Activated T-cell treated with anti-CD3 and anti-CD28 coated beads for 48 hours (primary cell): ENCODE results near the gene SMURF1.
"Not testable (repeated sequence)": the region's sequence is repeated elsewhere in the genome, so short reads cannot be mapped to it uniquely, and the experiment has no call there.

Source experiments
- DNase-seq: peaks from one replicate; pipeline ENCODE4 v3.0.0-alpha.2; 2020; ENCODE audit warnings: low read depth

Gene SMURF1

DNA sequence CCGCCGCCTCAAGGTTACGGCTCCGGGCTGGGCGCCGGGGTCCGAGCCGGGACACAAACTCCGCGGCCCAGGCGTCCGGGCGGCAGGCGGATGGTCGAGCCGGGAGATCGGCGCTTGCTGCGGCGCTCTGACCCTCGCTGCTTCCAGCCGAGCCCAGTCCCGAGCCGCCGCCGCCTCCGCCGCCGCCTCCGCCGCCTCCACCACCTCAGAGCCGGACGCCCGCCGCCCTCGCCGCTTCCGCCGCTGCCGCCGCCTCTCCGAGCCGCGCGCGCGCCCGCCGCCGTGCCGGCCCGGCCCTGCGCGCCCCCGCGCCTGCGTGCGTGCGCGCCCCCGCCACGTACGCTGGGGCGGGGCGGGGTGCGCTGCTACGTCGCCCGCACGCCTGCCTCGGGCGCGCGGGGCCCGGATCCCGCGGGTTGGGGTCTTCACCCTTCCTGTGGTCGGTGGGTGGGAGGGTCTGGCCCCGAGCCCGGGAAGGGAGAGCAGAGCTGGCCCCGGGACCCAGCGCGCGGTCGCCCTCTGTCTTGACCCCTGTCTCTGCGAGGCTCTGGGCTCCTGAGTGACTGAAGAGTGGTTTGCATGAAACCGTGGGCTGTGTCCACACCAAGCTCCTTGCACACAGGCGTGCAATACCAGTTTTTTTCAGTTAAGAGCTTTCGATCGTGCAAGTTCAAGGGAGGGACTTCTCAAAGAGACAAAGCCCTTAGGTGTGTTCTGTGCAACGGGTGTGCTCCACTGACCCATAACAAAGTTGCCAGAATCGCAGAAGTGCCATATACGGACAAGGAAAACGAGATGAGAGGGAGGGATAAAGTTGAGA is at the start of gene SMURF1:
Gene SMURF1, minus strand, starts transcription at position 256 of the 820 bp plus-strand sequence. CDS start 328 bp downstream, outside the sequence.
- DNase-seq = peak; percentile 75

DNA sequence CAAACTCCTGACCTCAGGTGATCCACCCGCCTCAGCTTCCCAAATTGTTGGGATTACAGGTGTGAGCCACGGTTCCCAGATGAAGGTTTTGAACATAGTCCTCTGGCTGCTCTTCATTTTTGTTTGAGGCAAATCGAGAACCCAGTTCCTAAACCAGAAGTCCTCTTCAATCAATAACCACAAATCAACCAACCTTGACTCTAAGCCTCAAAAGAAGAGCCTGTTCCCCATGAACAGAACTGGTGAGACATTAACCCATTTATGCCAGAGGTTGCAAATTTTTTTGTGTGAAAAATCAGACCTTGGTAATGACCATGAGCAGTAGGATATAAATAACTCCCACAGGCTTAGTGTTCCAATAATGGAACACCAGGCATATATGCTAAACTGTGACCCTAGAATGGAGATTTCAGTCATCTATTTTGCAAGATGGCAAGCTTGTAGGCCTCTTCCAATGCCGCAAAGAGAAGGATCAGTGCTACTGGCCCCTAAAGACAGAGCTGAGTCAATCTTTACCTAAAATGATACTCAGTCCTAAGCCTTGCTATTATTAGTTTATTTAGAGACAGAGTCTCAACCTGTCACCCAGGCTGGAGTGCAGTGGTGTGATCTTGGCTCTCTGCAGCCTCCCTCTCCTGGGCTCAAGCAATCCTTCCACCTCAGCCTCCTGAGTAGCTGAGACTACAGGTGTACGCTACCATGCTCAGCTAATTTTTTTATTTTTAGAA is 48.1 kb upstream of the SMURF1 start:
- DNase-seq = no peak

DNA sequence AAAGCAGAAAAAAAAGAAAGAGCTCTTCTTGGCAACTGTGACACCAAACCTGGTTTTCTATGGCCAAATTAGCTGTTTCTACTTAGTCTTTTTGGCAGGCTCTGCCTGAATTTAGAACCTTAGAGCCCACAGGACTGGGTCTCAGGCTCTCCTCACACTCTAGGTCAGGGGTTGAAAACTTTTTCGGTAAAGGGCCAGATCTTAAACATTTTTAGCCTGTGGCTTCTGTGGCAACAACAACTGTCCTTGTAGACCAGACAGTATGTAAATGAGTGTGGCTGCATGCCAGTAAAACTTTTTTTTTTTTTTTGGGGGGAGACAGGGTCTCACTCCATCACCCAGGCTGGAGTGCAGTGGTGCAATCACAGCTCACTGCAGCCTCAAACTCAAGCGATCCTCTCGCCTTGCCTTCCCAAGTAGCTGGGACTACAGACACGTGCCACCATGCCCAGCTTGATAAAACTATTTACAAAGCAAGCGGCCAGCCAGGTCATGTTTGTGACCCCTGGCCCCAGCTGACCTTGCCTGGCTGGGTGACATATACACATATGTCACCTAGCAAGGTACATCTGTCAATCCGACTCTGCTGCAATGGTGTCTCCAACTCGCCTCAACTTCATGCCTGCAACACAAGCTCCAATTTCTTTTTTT is 46.6 kb upstream of the SMURF1 start:
- no peak for DNase-seq

DNA sequence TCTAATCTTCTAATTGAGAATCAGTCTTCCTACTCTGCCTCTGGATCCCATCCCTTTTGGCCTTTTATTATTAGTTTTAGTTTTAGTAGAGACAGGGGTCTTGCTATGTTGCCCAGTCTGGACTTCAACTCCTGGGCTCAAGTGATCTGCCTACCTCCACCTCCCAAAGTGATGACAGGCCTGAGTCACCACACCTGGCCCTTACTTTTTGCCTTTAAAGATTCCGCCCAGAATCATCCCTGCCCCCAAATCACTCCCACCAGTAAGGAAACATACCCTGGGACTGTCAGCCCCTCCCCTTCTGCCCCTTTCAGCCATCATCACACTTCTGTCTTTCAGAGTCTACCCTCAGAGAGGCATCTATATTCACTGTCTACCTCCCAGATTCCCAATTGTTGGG is 45.3 kb upstream of the SMURF1 start:
- no peak for DNase-seq

DNA sequence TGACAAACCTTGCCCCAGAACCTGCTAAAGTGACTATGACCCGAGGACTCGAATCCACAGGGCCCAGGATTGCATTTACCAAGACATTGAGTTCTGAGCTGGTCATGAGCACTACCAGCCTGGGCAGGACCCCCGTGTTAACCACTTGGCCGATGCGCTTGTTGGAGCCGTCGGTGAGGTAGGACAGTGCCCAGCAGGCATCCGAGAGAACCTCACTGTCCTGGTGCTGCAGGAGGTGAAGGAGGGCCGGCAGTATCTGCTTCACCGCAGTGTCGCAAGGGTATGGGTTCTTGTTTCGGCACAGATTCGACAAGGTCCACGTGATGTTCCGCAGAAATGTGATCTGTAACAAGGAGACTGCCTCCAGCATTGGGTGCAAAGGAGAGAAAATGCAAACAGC is 44.3 kb upstream of the SMURF1 start:
- DNase-seq = no peak

DNA sequence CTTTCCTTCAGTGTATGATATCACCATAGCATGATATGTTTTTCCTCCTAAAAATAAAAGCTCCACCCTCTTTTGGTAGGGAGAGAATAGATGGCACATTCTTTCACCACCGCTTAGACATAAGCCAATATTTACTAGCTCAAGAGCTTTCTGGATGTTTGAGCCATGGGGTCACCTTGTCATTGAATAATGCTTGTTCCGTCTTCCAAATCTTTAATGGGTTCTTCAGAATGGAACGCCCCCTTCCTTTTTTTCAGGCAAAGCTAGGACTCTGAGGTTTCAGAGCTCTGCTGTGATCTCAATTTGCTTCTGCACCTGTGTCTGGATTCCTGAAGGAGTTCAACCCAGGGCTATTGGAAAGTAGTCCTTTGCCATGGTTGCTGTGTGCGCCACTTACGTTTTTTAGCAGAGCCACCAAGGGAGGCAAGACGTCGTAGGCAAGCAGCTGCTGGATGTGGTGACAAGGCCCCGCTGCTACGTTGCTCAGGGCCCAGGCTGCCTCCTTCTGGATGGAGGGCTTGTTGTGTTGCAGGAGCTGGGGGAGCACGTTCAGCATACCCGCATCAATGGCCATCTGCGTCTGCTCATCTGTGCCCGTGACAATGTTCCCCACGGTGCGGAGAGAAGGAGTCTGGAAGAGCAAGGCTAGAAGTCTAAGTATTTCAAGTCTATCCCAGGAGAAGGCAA is 40.8 kb upstream of the SMURF1 start:
- DNase-seq = no peak

DNA sequence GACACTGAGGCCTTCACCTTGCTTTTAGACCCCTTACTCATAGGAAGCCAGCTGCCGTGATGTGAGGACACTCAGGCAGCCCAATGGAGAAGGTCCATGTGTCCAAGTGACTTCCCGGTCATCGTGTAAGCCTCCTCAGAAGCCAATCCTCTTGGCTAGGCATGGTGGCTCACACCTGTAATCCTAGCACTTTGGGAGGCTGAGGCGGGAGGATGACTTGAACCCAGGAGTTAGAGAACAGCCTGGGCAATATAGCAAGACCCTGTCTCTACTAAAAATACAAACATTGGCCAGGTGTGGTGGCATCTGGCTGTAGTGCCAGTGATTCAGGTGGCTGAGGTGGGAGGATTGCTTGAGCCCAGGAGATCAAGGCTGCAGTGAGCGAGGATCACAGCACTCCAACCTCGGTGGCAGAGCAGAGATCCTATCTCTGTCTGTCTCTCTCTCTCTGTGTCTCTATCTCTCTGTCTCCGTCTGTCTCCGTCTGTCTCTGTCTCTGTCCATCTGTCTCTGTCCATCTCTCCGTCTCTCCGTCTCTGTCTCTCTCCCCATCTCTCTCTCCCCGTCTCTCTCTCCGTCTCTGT is 36.3 kb upstream of the SMURF1 start:
- no peak for DNase-seq

DNA sequence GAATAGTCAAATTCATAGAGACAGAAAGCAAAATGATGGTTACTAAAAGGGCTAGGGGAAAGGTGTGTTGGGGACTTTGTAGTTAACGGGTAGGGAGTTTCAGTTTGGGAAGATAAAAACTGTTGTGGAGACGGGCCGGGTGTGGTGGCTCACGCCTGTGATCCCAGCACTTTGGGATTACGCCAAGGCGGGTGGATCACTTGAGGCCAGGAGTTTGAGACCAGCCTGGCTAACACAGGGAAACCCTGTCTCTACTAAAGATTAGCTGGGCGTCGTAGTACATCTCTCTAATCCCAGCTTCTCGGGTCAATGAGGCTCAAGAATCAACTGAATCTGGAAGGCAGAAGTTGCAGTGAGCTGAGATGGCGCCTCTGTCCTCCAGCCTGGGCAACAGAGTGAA is 33.3 kb upstream of the SMURF1 start:
- no peak for DNase-seq

DNA sequence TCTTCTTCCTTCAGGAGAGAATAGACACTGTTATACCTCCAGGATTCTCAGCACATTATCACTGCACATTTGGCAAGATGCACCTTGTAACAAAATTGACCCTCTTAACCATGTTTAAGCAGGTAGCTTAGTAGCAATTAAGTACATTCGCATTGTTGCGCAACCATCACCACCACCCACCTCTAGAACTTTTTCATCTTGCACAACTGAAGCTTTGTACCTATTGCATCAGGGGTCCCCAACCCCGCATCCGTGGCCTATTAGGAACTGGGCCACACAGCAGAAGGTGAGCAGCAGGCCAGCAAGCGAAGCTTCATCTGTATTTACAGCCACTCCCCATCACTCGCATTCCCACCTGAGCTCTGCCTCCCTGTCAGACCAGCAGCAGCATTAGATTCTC is 29.9 kb upstream of the SMURF1 start:
- DNase-seq = no peak

DNA sequence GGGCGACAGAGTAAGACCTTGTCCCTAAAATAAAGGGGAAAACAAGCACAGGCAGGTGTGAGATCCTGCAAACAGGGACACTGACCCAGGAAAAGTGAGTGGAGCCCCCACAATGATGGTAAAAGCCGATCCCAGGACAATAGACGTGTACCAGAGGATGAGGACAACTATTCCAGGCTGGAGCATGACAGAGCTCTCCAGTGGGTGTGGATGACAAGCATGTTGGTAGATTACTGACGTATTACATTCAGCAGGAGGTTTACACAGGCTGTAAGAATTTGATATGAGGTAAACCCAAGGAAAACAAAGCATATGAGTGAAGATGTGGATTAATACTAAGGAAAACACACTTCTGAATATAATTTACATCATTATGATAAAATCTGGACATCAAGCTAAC is 27.8 kb upstream of the SMURF1 start:
- DNase-seq = no peak

DNA sequence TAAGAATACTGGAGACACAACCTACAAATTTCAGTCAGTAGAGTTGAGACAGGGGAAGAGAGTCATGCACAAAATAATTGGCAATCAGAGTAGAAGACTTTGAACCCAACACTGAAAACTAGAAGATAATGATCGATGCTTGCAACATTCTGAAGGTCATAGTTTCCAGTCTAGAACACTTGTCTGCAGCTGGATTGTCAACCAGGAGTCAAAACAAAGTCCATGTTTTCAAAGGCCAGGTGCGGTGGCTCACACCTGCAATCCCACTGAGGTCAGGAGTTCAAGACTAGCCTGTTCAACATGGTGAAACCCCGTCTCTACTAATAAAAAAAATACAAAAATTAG is 26.8 kb upstream of the SMURF1 start:
- no peak for DNase-seq

DNA sequence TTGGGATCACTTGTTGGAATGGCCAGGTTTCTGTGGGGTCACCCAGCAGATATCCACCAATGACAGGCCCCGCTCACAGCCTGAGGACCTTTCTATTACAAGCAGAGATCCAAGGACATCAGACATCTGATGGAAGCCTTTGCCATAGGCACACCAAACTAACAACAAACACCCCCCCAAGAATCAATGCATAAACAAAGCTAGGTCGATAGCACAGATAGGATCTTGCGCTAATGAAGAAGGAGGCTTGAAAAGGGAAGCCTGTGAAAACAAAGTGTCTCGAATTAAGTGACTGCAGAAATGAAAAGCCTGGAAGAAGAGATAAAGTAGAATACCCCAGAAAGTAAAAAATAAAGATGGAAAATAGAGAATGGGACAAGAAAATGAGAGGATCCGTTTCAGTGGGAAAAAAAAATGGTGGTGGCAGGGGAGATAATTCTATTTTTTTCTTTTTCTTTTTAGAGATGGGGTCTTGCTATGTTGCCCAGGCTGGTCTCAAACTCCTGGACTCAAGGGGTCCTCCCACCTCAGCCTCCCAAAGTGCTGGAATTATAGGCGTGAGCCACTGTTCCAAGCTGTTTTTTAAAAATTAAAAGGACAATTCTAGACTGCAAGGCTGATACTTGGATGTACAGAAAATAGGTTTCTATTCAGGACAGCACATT is 26.3 kb upstream of the SMURF1 start:
- no peak for DNase-seq

DNA sequence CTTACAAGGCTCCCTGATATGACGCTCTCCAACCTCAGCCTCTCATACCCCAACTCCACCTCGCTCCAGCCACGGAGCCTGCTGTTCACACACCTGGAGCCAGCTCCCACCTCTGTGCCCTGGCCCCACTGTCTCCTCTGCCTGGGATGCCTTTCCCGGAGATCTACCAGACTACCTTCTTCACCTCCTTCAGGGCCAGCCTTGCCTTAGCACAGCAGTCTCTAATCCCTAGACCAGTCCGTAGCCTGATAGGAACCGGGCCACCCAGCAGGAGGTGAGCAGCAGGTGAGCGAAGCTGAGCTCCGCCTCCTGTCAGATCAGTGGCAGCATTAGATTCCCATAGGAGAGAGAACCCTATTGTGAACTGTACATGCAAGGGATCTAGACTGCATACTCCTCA is 23.2 kb upstream of the SMURF1 start:
- no peak for DNase-seq

DNA sequence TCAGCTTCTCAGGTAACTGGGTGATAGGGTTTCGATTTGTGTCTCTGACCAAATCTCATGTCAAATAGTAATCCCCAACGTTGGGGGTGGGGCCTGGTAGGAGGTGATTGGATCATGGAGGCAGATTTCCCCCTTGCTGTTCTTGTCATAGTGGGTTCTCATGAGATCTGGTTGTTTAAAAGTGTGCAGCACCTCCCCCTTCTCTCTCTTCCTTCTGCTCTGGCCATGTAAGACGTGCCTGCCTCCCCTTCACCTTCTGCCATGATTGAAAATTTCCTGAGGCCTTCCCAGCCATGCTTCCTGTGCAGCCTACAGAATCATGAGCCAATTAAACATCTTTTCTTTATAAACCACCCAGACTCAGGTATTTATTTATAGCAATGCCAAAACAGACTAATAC is 21.9 kb upstream of the SMURF1 start:
- no peak for DNase-seq

DNA sequence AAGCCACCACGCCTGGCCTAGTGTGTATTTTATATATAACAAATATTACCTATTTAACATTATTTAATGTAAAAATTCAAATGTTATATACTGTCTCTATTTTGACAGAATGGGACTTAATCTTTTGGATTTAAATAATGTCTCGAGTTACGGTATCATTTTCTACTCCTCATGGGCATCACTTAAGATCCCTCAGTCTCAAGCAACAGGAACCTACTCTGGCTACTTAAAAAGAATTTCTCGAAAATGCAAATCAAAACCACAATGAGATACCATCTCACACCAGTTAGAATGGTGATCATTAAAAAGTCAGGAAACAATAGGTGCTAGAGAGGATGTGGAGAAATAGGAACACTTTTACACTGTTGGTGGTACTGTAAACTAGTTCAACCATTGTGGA is 19.8 kb upstream of the SMURF1 start:
- DNase-seq = not testable (repeated sequence)

DNA sequence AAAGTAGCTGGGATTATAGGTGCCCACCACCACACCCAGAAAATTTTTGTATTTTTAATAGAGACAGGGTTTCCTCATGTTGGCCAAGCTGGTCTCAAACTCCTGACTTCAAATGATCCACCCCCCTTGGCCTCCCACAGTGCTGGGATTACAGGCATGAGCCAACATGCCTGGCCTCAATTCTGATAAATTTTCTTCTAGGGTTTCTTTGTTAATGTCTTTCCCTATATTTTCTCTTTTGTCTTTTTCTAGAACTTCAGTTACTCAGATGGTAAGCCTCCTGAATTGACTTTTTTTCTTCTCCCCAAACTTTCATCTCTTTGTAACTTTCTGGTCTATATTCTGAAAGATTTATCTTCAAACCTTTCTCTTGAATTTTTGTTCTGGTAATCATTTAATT is 12.7 kb upstream of the SMURF1 start:
- no peak for DNase-seq

DNA sequence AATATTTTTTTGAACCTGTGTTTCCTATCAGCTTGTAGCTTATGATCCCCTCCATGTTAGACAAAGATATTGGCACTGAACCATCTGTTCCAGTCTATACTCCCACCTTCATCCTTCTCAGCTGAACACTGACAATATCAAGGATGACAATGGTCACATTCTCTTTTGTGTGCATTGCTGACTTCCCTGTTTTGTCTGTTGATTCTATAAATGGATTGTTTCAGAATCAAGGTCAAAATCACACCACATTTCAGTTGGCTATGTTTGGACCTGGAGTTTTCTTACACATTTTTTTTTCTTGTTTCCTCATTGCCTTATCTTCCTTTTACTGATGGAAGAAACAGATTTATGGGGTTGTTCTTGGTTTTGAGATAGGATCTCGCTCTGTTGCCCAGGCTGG is 11.3 kb upstream of the SMURF1 start:
- no peak for DNase-seq

DNA sequence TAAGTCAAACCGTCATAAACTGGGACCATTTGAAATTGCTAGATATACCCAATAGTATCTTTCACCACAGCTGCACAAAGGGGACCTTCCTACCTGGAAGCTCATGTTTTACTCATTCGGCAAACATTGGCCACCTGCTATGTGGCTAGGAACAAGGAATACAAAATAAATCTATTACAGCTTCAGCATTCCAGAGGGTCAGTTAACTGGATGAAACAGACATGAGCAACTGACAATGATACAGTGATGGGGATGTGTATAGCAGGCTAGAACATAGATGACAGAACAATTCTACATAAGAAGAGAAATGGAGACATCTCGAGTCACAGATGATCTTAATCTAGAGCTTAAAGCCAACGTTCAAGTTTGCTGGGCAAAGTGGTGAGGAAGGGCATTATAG is 3.1 kb upstream of the SMURF1 start:
- no peak for DNase-seq

DNA sequence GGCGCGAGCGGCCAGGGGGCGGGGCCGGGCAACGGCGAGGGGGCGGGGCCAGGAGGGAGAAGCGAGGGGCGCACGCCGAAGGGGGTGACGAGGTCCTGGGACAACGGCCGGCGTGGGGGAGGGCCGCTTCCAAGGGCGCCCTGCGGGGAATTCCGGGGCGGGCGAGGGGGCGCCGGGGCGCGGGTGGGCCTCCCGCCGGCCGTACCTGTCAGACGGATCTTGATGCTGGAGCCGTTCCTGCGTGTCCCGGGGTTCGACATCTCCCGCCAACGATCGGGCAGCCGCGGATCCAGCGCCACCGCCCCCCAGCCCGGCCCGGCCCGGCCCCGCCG is 421 bp downstream of the SMURF1 start:
- DNase-seq = no peak

DNA sequence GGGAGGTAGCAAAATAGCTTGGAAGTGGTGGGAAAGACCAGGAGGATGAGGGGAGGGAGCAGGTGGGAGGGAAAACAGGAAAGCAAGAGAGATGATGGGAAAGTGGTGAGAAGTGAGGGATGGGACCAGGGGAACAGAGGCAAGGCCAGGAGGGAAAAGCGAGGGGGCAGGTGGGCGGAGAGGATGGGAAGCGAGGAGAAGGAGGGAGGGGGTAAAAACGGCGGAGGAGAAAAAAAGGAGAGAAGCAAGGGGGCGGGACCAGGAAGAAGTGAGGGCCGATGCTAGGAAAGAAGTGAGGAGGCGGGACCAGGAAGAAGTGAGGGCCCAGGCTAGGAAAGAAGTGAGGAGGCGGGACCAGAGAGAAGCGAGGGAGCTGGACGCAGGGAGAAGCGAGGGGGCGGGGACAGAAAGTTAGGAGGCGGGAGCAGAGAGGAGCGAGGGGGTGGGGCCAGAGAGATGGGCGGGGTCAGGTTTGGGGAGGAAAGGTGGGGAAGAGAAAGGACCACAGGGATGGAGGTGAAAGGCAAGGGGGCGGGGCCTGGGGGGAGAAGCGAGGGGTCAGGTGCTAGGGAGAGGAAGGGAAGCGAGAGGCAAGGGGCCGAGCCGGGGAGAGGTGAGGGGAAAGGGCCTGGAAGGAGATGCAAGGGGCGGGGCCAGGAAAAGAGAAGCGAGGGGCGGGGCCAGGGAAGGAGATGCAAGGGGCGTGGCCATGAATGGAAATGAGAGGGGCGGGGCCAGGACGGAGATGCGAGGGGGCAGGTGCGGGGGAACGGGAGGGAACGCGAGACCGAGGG is 984 bp downstream of the SMURF1 start:
- DNase-seq = peak; percentile 85
